DND-41 (cell line): Measurements from ENCODE around the gene TXNDC11.
A peak's percentile ranks its signal among the peaks of the same experiment; 100 is the strongest.

Experiments
- ATAC-seq: fragments of 200-7000 bp; cut with Tn5 transposase; 3 replicates; pipeline ENCODE4 v1.9.1; 2021; ENCODE audit warnings: low read depth; ENCODE audit not compliant: insufficient read depth
- DNase-seq: peaks from one replicate; pipeline ENCODE4 v3.0.0-alpha.2; 2020
- H2AFZ ChIP-seq: 2 replicates; pipeline ENCODE4 v1.6.0; 2012; ENCODE audit warnings: low read depth, low read length
- H3K27ac ChIP-seq: 2 replicates; pipeline ENCODE4 v1.5.1; 2012; ENCODE audit warnings: low read length, inconsistent platforms
- H3K27me3 ChIP-seq: fragments of 200-600 bp; sonication (generic); 2 replicates; pipeline ENCODE4 v1.6.0; 2012; ENCODE audit warnings: low read length, mild to moderate bottlenecking, inconsistent platforms; ENCODE audit not compliant: insufficient read depth, poor library complexity
- H3K36me3 ChIP-seq: 2 replicates; pipeline ENCODE4 v1.5.1; 2012; ENCODE audit warnings: low read length, inconsistent platforms; ENCODE audit not compliant: insufficient read depth
- H3K4me1 ChIP-seq: 2 replicates; pipeline ENCODE4 v1.5.1; 2012; ENCODE audit warnings: mild to moderate bottlenecking, low read length; ENCODE audit not compliant: insufficient read depth
- H3K4me2 ChIP-seq: 2 replicates; pipeline ENCODE4 v1.6.0; 2012; ENCODE audit warnings: mild to moderate bottlenecking, moderate library complexity, low read length, inconsistent platforms; ENCODE audit not compliant: insufficient read depth
- H3K4me3 ChIP-seq, 2 experiments: fragments of 200-600 bp in 1 of 2; shearing (Covaris generic) in 1 of 2; 2 replicates each; pipeline ENCODE4 v1.5.1; 2012 to 2016; ENCODE audit warnings: inconsistent platforms in 2 of 2, low read length in 2 of 2, mild to moderate bottlenecking in 2 of 2, low read depth in 1 of 2, moderate library complexity in 1 of 2
- H3K79me2 ChIP-seq: 2 replicates; pipeline ENCODE4 v1.6.0; 2012; ENCODE audit warnings: low read length, inconsistent platforms; ENCODE audit not compliant: insufficient read depth
- H3K9ac ChIP-seq: 2 replicates; pipeline ENCODE4 v1.6.0; 2012; ENCODE audit warnings: low read depth, mild to moderate bottlenecking, inconsistent platforms, low read length, moderate library complexity
- H3K9me3 ChIP-seq: 2 replicates; pipeline ENCODE4 v1.5.1; 2012; ENCODE audit warnings: low read length, moderate library complexity, mild to moderate bottlenecking, inconsistent platforms; ENCODE audit not compliant: insufficient read depth, severe bottlenecking
- H4K20me1 ChIP-seq: 2 replicates; pipeline ENCODE4 v1.6.0; 2012; ENCODE audit warnings: low read length; ENCODE audit not compliant: insufficient read depth
- EZH2 ChIP-seq: IDR thresholded peaks from 3 replicates; pipeline ENCODE4 v1.6.1; 2012; ENCODE audit warnings: borderline replicate concordance, low read depth, mild to moderate bottlenecking, moderate library complexity, low read length, inconsistent platforms; ENCODE audit not compliant: severe bottlenecking
- TF ChIP-seq, protein P1 (sequence below): IDR thresholded peaks from 2 replicates; pipeline ENCODE4 v1.5.1; 2012; ENCODE audit warnings: borderline replicate concordance, low read length, moderate library complexity, mild to moderate bottlenecking; ENCODE audit not compliant: poor library complexity, severe bottlenecking; ENCODE audit errors: extremely low read depth

Gene TXNDC11

DNA sequence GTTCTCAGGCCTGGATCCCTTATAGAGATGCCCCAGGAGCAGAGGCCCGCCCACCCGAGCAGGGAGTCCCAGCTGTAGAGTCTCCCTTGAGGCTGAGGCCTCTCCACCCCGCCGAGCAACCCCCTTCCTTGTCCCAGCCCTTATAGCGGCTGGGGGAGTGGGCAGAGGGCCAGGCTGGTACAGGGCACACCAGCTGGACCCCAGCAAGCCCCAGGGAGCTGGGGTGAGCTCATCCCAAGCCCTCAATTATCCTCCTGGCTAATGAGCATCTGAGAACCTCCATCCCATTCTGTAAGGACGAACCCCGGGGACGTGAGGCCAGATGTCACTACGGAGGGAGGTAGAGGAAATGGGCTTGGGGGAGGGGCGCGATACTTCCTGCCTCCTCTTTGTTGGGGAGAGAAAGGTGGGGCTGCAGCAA is 77.6 kb downstream of the TXNDC11 start:
- peak overlapping the region in 1 of 2 experiments; percentile 49; a peak in 2 of 4 replicates for H3K4me3 ChIP-seq
- peaks cover 60% of the 10 kb centered on the region for H3K4me1 ChIP-seq

GRCh38 chr16:11662582-11662981 is 80.1 kb downstream of the TXNDC11 start:
- H4K20me1 ChIP-seq, result no peaks in the 10 kb centered on the region
- no peaks in the 10 kb centered on the region for H3K9me3 ChIP-seq
- H3K4me1 ChIP-seq, result peaks cover 41% of the 10 kb centered on the region
- no peaks in the 10 kb centered on the region for H3K36me3 ChIP-seq
- H3K27me3 ChIP-seq, result no peaks in the 10 kb centered on the region
- ATAC-seq (no peak), DNase-seq (no peak)
- no peak overlapping the region for H2AFZ ChIP-seq
- H3K9ac ChIP-seq, result no peak overlapping the region
- H3K79me2 ChIP-seq, result no peaks in the 10 kb centered on the region
- no peak overlapping the region for H3K4me3 ChIP-seq
- TF ChIP-seq EZH2, result no peak
- TF ChIP-seq, protein P1, sequence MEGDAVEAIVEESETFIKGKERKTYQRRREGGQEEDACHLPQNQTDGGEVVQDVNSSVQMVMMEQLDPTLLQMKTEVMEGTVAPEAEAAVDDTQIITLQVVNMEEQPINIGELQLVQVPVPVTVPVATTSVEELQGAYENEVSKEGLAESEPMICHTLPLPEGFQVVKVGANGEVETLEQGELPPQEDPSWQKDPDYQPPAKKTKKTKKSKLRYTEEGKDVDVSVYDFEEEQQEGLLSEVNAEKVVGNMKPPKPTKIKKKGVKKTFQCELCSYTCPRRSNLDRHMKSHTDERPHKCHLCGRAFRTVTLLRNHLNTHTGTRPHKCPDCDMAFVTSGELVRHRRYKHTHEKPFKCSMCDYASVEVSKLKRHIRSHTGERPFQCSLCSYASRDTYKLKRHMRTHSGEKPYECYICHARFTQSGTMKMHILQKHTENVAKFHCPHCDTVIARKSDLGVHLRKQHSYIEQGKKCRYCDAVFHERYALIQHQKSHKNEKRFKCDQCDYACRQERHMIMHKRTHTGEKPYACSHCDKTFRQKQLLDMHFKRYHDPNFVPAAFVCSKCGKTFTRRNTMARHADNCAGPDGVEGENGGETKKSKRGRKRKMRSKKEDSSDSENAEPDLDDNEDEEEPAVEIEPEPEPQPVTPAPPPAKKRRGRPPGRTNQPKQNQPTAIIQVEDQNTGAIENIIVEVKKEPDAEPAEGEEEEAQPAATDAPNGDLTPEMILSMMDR, result no peak
- no peak overlapping the region for H3K27ac ChIP-seq
- H3K4me2 ChIP-seq, result no peak overlapping the region

More for the DNA sequence above, 77.6 kb downstream of the TXNDC11 start:
- TF ChIP-seq EZH2, result no peak
- TF ChIP-seq, protein P1, result no peak
- peak overlapping the region; percentile 60 for H3K4me2 ChIP-seq
- peaks cover 13% of the 10 kb centered on the region for H4K20me1 ChIP-seq
- peak overlapping the region; percentile 70 for H2AFZ ChIP-seq
- peak overlapping the region; percentile 46 for H3K9ac ChIP-seq
- no peaks in the 10 kb centered on the region for H3K36me3 ChIP-seq
- H3K27ac ChIP-seq, result peak overlapping the region; percentile 82
- no peaks in the 10 kb centered on the region for H3K27me3 ChIP-seq
- H3K79me2 ChIP-seq, result peaks cover 15% of the 10 kb centered on the region
- peak; percentile 68 for ATAC-seq
- no peaks in the 10 kb centered on the region for H3K9me3 ChIP-seq
- DNase-seq, result peak; percentile 90

DNA sequence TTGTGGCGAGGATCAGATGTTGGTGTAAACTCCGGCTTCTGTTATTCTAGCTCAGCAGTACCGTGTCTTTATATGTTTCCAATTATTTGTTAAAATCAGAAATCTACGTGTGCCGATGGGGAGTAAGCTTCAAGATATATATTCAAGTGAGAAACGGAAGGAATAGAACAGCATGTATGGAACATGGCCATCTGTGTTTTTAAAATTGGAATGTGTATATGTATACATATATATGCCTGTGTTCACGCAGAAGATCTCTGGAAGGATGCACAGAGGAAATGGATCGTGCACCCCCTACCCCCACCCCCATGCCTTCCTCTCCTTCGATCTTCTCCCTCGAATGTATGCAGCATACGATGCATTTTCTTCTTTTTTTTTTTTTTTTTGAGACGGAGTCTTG is 82.1 kb downstream of the TXNDC11 start:
- H4K20me1 ChIP-seq, result no peaks in the 10 kb centered on the region
- H3K4me2 ChIP-seq, result no peak overlapping the region
- peaks cover 26% of the 10 kb centered on the region for H3K4me1 ChIP-seq
- H3K27ac ChIP-seq, result no peak overlapping the region
- H2AFZ ChIP-seq, result no peak overlapping the region
- TF ChIP-seq EZH2, result no peak
- TF ChIP-seq, protein P1, result no peak
- no peaks in the 10 kb centered on the region for H3K27me3 ChIP-seq
- DNase-seq (no peak), ATAC-seq (no peak)
- H3K4me3 ChIP-seq, result no peak overlapping the region
- H3K79me2 ChIP-seq, result no peaks in the 10 kb centered on the region
- no peaks in the 10 kb centered on the region for H3K36me3 ChIP-seq
- H3K9me3 ChIP-seq, result no peaks in the 10 kb centered on the region
- H3K9ac ChIP-seq, result no peak overlapping the region
